Measurements from ENCODE around the gene KMT2C.
"Not testable (repeated sequence)": the region's sequence is repeated elsewhere in the genome, so short reads cannot be mapped to it uniquely, and the experiment has no call there.

Gene KMT2C

GRCh38 chr7:152245417-152245816 is 190.4 kb downstream of the KMT2C start:
- not testable (repeated sequence) for H3K4me3 ChIP-seq (ENCODE audit: insufficient read depth, low read length, poor library complexity, severe bottlenecking); H3K9me2 ChIP-seq (replicated peaks; ENCODE audit: insufficient read depth, low read length); H3K27me3 ChIP-seq (ENCODE audit: low read length); H3K9me3 ChIP-seq (ENCODE audit: insufficient read depth, low read length); H3F3A ChIP-seq (ENCODE audit: insufficient read depth); H3K9ac ChIP-seq (ENCODE audit: low read length); H3K4me2 ChIP-seq (ENCODE audit: low read depth, low read length, poor library complexity, severe bottlenecking); H4K20me1 ChIP-seq (ENCODE audit: low read depth, low read length); H2AFZ ChIP-seq (ENCODE audit: low read depth, low read length, severe bottlenecking); H3K27ac ChIP-seq (ENCODE audit: low read depth, low read length)
- Histone ChIP-seq H3K79me2 (ENCODE audit: insufficient read depth, low read length) (0 out of 2 replicates have a peak, but pooled peaks cover 11% of the 10 kb centered on the region), H3K36me3 (ENCODE audit: low read length) (peaks cover 19% of the 10 kb centered on the region)

GRCh38 chr7:152243464-152243863 is 192.3 kb downstream of the KMT2C start:
- H3K9ac ChIP-seq (ENCODE audit: low read length); H3F3A ChIP-seq (ENCODE audit: insufficient read depth); H3K4me2 ChIP-seq (ENCODE audit: low read depth, low read length, poor library complexity, severe bottlenecking); H3K9me3 ChIP-seq (ENCODE audit: insufficient read depth, low read length); H3K36me3 ChIP-seq (ENCODE audit: low read length); H2AFZ ChIP-seq (ENCODE audit: low read depth, low read length, severe bottlenecking); H3K27me3 ChIP-seq (ENCODE audit: low read length); H4K20me1 ChIP-seq (ENCODE audit: low read depth, low read length); H3K4me3 ChIP-seq (ENCODE audit: insufficient read depth, low read length, poor library complexity, severe bottlenecking); H3K9me2 ChIP-seq (replicated peaks; ENCODE audit: insufficient read depth, low read length); H3K27ac ChIP-seq (ENCODE audit: low read depth, low read length): not testable (repeated sequence)
- H3K79me2 ChIP-seq (ENCODE audit: insufficient read depth, low read length) = 0 out of 2 replicates have a peak, but pooled peaks cover 11% of the 10 kb centered on the region

GRCh38 chr7:152241301-152241700 is 194.5 kb downstream of the KMT2C start:
- not testable (repeated sequence) for H3K9me2 ChIP-seq (replicated peaks; ENCODE audit: insufficient read depth, low read length); H3K27ac ChIP-seq (ENCODE audit: low read depth, low read length); H4K20me1 ChIP-seq (ENCODE audit: low read depth, low read length); H3K4me3 ChIP-seq (ENCODE audit: insufficient read depth, low read length, poor library complexity, severe bottlenecking); H3K79me2 ChIP-seq (ENCODE audit: insufficient read depth, low read length); H3K9me3 ChIP-seq (ENCODE audit: insufficient read depth, low read length); H3K36me3 ChIP-seq (ENCODE audit: low read length); H3K27me3 ChIP-seq (ENCODE audit: low read length); H3K9ac ChIP-seq (ENCODE audit: low read length); H3K4me2 ChIP-seq (ENCODE audit: low read depth, low read length, poor library complexity, severe bottlenecking); H2AFZ ChIP-seq (ENCODE audit: low read depth, low read length, severe bottlenecking); H3F3A ChIP-seq (ENCODE audit: insufficient read depth)

- not testable (repeated sequence) for H4K20me1 ChIP-seq (ENCODE audit: low read depth, low read length); H3K27me3 ChIP-seq (ENCODE audit: low read length); H3K27ac ChIP-seq (ENCODE audit: low read depth, low read length); H3K9me3 ChIP-seq (ENCODE audit: insufficient read depth, low read length); H3K4me2 ChIP-seq (ENCODE audit: low read depth, low read length, poor library complexity, severe bottlenecking); H3K9me2 ChIP-seq (replicated peaks; ENCODE audit: insufficient read depth, low read length); H2AFZ ChIP-seq (ENCODE audit: low read depth, low read length, severe bottlenecking); H3K4me3 ChIP-seq (ENCODE audit: insufficient read depth, low read length, poor library complexity, severe bottlenecking); H3F3A ChIP-seq (ENCODE audit: insufficient read depth); H3K79me2 ChIP-seq (ENCODE audit: insufficient read depth, low read length); H3K9ac ChIP-seq (ENCODE audit: low read length); H3K36me3 ChIP-seq (ENCODE audit: low read length)
Measured at GRCh38 chr7:152236306-152236705, 199.5 kb downstream of the KMT2C start.

GRCh38 chr7:152234421-152234820 is 201.4 kb downstream of the KMT2C start:
- H3K9me2 ChIP-seq (replicated peaks; ENCODE audit: insufficient read depth, low read length); H3K79me2 ChIP-seq (ENCODE audit: insufficient read depth, low read length); H3K9ac ChIP-seq (ENCODE audit: low read length); H3K4me3 ChIP-seq (ENCODE audit: insufficient read depth, low read length, poor library complexity, severe bottlenecking); H3F3A ChIP-seq (ENCODE audit: insufficient read depth); H3K36me3 ChIP-seq (ENCODE audit: low read length); H3K27ac ChIP-seq (ENCODE audit: low read depth, low read length); H2AFZ ChIP-seq (ENCODE audit: low read depth, low read length, severe bottlenecking); H3K4me2 ChIP-seq (ENCODE audit: low read depth, low read length, poor library complexity, severe bottlenecking); H4K20me1 ChIP-seq (ENCODE audit: low read depth, low read length); H3K9me3 ChIP-seq (ENCODE audit: insufficient read depth, low read length); H3K27me3 ChIP-seq (ENCODE audit: low read length): not testable (repeated sequence)

GRCh38 chr7:152231089-152231488 is 204.7 kb downstream of the KMT2C start:
- H2AFZ ChIP-seq (ENCODE audit: low read depth, low read length, severe bottlenecking) = no peak overlapping the region
- H3K27me3 ChIP-seq (ENCODE audit: low read length) = no peaks in the 10 kb centered on the region
- no peaks in the 10 kb centered on the region; the same call in 1 of the 2 replicates for H3F3A ChIP-seq (ENCODE audit: insufficient read depth)
- H4K20me1 ChIP-seq (ENCODE audit: low read depth, low read length) = no peaks in the 10 kb centered on the region
- TF ChIP-seq CTCF (IDR thresholded peaks at IDR 0.05; ENCODE audit: insufficient read depth, low read length, poor library complexity, severe bottlenecking) (no peak), EZH2phosphoT487 (conservative IDR thresholded peaks at IDR 0.05; ENCODE audit: low read length) (no peak)
- no peaks in the 10 kb centered on the region for H3K9me3 ChIP-seq (ENCODE audit: insufficient read depth, low read length)
- H3K79me2 ChIP-seq (ENCODE audit: insufficient read depth, low read length) = no peaks in the 10 kb centered on the region
- no peak overlapping the region for H3K4me3 ChIP-seq (ENCODE audit: insufficient read depth, low read length, poor library complexity, severe bottlenecking)
- H3K36me3 ChIP-seq (ENCODE audit: low read length) = 0 out of 2 replicates have a peak, but pooled peaks cover 3% of the 10 kb centered on the region
- H3K4me2 ChIP-seq (ENCODE audit: low read depth, low read length, poor library complexity, severe bottlenecking) = no peak overlapping the region
- no peak overlapping the region for H3K27ac ChIP-seq (ENCODE audit: low read depth, low read length)
- no peaks in the 10 kb centered on the region for H3K9me2 ChIP-seq (replicated peaks; ENCODE audit: insufficient read depth, low read length)
- no peak overlapping the region for H3K9ac ChIP-seq (ENCODE audit: low read length)

- not testable (repeated sequence) for H3K9me2 ChIP-seq (replicated peaks; ENCODE audit: insufficient read depth, low read length); H3K4me2 ChIP-seq (ENCODE audit: low read depth, low read length, poor library complexity, severe bottlenecking); H3K27me3 ChIP-seq (ENCODE audit: low read length); H4K20me1 ChIP-seq (ENCODE audit: low read depth, low read length); H3K79me2 ChIP-seq (ENCODE audit: insufficient read depth, low read length); H3K9ac ChIP-seq (ENCODE audit: low read length); H3K4me3 ChIP-seq (ENCODE audit: insufficient read depth, low read length, poor library complexity, severe bottlenecking); H3K36me3 ChIP-seq (ENCODE audit: low read length); H3F3A ChIP-seq (ENCODE audit: insufficient read depth); H3K27ac ChIP-seq (ENCODE audit: low read depth, low read length); H3K9me3 ChIP-seq (ENCODE audit: insufficient read depth, low read length); H2AFZ ChIP-seq (ENCODE audit: low read depth, low read length, severe bottlenecking)
Measured at GRCh38 chr7:152219556-152219955, 216.2 kb downstream of the KMT2C start.
